Astrocyte of the hippocampus (primary cell): ENCODE data around the gene POU6F2.
A peak's percentile ranks its signal among the peaks of the same experiment; 100 is the strongest.
"Not testable (repeated sequence)": the region's sequence is repeated elsewhere in the genome, so short reads cannot be mapped to it uniquely, and the experiment has no call there.

Experiments used
- DNase-seq: peaks from one replicate; pipeline ENCODE4 v3.0.0; 2011; ENCODE audit warnings: low read depth, low spot score

POU6F2 gene

GRCh38 chr7:38977685-38978084 is at the start of gene POU6F2:
Gene POU6F2 (plus strand): TSS chr7:38977909. CDS start chr7:38977954, 45 bp downstream.
- DNase-seq: no peak

- no peak for DNase-seq
Measured at GRCh38 chr7:38928506-38928905, 49.2 kb upstream of the POU6F2 start.

GRCh38 chr7:38929460-38930171 is 48.1 kb upstream of the POU6F2 start:
- DNase-seq: peak; percentile 60

- peak; percentile 77 for DNase-seq
Measured at GRCh38 chr7:38932509-38933168, 45.1 kb upstream of the POU6F2 start.

GRCh38 chr7:38934051-38934450 is 43.7 kb upstream of the POU6F2 start:
- no peak for DNase-seq

- no peak for DNase-seq
Measured at GRCh38 chr7:38934536-38934935, 43.2 kb upstream of the POU6F2 start.

GRCh38 chr7:38936641-38937040 is 41.1 kb upstream of the POU6F2 start:
- no peak for DNase-seq

GRCh38 chr7:38938001-38938485 is 39.7 kb upstream of the POU6F2 start:
- no peak for DNase-seq

- no peak for DNase-seq
Measured at GRCh38 chr7:38938589-38938988, 39.1 kb upstream of the POU6F2 start.

- DNase-seq: no peak
Measured at GRCh38 chr7:38940774-38941173, 36.9 kb upstream of the POU6F2 start.

GRCh38 chr7:38942431-38943051 is 35.2 kb upstream of the POU6F2 start:
- DNase-seq: no peak

- DNase-seq: not testable (repeated sequence)
Measured at GRCh38 chr7:38947541-38947940, 30.2 kb upstream of the POU6F2 start.

GRCh38 chr7:38950309-38950708 is 27.4 kb upstream of the POU6F2 start:
- DNase-seq: no peak

GRCh38 chr7:38951213-38951612 is 26.5 kb upstream of the POU6F2 start:
- no peak for DNase-seq

- no peak for DNase-seq
Measured at GRCh38 chr7:38953227-38953626, 24.5 kb upstream of the POU6F2 start.

GRCh38 chr7:38953971-38954370 is 23.7 kb upstream of the POU6F2 start:
- DNase-seq: no peak

GRCh38 chr7:38955892-38956291 is 21.8 kb upstream of the POU6F2 start:
- no peak for DNase-seq

- DNase-seq: no peak
Measured at GRCh38 chr7:38962028-38962427, 15.7 kb upstream of the POU6F2 start.

- no peak for DNase-seq
Measured at GRCh38 chr7:38964921-38965320, 12.8 kb upstream of the POU6F2 start.

- DNase-seq: no peak
Measured at GRCh38 chr7:38973760-38974159, 3.9 kb upstream of the POU6F2 start.

GRCh38 chr7:38975944-38976392 is 1.7 kb upstream of the POU6F2 start:
- peak; percentile 32 for DNase-seq

- DNase-seq: no peak
Measured at GRCh38 chr7:38978491-38978890, 782 bp downstream of the POU6F2 start.

GRCh38 chr7:38992203-38992602 is 14.5 kb downstream of the POU6F2 start:
- DNase-seq: no peak
